Measurements from ENCODE around the gene NELL2.

- TF ChIP-seq EZH2 (IDR thresholded peaks at IDR 0.05; ENCODE audit: insufficient read depth, poor library complexity, severe bottlenecking) (no peak), EZH2phosphoT487 (IDR thresholded peaks at IDR 0.05; ENCODE audit: insufficient read depth, low read depth) (no peak)
Measured at GRCh38 chr12:44777044-44777443, 99.1 kb downstream of the NELL2 start.
